ENCODE results near the gene ARSG. TPM values are rescaled to one million over a fixed set of nuclear protein-coding genes. Genes with fewer than 3 reads are reported as not detected.

Gene ARSG
- total RNA-seq, 1 donor, result 7.6 TPM

DNA sequence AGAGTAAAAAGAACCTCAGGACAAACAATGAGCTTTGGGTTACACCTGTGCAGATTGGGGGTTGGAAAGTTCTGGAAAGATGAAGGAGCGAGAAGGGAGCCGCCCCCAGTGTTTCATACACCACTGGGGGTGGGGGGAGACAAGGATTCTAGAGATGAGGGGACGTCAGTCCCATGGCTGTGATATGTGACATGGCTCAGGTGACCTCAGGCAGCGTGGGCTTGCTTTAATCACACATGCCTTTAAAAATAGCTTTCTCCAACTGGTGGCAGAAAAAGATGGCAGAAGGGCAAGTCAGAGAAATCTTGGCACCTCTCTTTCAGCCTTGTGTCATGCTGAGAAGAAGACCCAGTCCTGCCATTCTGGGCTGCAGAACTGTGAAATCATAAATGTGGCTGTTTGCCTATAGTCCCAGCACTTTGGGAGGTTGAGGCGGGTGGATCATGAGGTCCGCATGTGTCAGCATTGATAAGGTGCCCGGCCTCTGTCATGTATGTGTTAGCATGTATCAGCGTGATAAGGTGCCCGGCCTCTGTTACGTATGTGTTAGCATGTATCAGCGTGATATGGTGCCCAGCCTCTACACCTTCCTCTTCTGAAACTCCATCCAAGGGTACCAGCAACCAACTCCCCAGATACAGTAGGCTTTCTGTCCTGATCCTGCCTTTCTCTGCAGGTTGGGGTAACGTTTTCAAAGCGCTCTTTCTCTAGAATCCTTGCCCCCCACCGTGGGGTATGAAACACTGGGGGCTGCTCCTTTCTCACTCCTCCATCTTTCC is 141.0 kb downstream of the ARSG start:
- Histone ChIP-seq H3K79me2 (ENCODE audit: insufficient read depth, low read length) (no peaks in the 10 kb centered on the region), H4K20me1 (ENCODE audit: insufficient read depth, low read length) (no peaks in the 10 kb centered on the region), H3K9me3 (ENCODE audit: low read depth, low read length) (no peaks in the 10 kb centered on the region), H3K27me3 (ENCODE audit: insufficient read depth, low read length) (no peaks in the 10 kb centered on the region), H3K4me2 (ENCODE audit: insufficient read depth, low read length) (no peak overlapping the region), H3K4me3 (ENCODE audit: insufficient read depth, low read length) (no peak overlapping the region), H3K27ac (ENCODE audit: low read depth, low read length) (no peak overlapping the region), H2AFZ (ENCODE audit: low read length) (no peak overlapping the region), H3K4me1 (ENCODE audit: insufficient read depth, low read length) (peaks cover 7% of the 10 kb centered on the region), H3K36me3 (ENCODE audit: insufficient read depth, low read length) (peaks cover 88% of the 10 kb centered on the region)
- DNase-seq (ENCODE audit: insufficient read length, low spot score, missing footprints), result no peak
- TF ChIP-seq, protein P1, sequence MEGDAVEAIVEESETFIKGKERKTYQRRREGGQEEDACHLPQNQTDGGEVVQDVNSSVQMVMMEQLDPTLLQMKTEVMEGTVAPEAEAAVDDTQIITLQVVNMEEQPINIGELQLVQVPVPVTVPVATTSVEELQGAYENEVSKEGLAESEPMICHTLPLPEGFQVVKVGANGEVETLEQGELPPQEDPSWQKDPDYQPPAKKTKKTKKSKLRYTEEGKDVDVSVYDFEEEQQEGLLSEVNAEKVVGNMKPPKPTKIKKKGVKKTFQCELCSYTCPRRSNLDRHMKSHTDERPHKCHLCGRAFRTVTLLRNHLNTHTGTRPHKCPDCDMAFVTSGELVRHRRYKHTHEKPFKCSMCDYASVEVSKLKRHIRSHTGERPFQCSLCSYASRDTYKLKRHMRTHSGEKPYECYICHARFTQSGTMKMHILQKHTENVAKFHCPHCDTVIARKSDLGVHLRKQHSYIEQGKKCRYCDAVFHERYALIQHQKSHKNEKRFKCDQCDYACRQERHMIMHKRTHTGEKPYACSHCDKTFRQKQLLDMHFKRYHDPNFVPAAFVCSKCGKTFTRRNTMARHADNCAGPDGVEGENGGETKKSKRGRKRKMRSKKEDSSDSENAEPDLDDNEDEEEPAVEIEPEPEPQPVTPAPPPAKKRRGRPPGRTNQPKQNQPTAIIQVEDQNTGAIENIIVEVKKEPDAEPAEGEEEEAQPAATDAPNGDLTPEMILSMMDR (IDR thresholded peaks at IDR 0.05; ENCODE audit: extremely low read depth, low read depth, low read length), result no peak

DNA sequence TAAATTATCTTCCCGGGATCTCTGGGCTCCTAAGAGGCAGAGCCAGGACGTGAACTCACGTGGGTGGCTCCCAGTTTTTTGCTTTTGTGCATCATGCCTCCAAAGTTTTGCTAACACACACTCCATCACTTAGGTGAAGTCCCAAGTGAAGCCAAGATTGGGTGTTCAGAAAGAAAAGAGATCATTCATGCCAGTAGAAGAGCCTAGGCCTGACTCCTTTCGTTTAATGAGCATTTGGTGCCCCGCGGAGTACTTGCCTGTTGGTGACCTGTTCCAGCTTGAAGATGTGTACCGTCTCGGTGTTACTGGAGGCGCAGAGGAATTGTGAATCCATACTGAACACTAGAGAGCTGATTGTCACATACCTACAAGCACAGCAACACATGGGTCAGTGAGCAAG is 141.9 kb downstream of the ARSG start:
- no peaks in the 10 kb centered on the region for H3K79me2 ChIP-seq (ENCODE audit: insufficient read depth, low read length)

DNA sequence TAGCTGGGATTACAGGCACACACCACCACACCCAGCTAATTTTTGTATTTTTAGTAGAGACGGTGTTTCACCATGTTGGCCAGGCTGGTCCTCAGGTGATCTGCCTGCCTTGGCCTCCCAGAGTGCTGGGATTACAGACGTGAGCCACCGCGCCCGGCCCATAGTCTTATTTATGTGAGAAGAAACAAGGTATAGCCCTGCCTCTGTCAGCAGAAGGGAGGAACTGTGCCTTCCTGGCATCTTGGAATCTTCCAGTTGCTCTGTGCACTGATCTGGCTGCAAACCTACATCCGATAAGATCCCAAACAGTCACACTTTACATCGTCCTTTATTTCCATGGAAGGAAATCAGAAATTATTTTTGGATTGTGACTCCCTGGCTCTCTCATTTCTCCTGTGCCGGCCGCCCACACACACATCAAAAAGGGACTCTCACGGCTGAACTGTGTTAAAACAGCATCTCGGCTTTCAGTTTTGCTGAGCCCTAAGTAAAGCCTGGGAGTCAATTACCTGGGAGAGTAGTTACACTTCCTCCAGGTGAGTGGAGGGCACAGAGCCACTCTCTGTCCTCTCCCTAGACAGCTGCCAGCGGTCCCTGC is 142.7 kb downstream of the ARSG start:
- Histone ChIP-seq H3K27ac (ENCODE audit: low read depth, low read length) (no peak overlapping the region), H2AFZ (ENCODE audit: low read length) (no peak overlapping the region), H3K79me2 (ENCODE audit: insufficient read depth, low read length) (no peaks in the 10 kb centered on the region), H3K4me2 (ENCODE audit: insufficient read depth, low read length) (no peak overlapping the region), H3K4me3 (ENCODE audit: insufficient read depth, low read length) (no peak overlapping the region), H3K36me3 (ENCODE audit: insufficient read depth, low read length) (peaks cover 80% of the 10 kb centered on the region), H3K9me3 (ENCODE audit: low read depth, low read length) (no peaks in the 10 kb centered on the region), H4K20me1 (ENCODE audit: insufficient read depth, low read length) (no peaks in the 10 kb centered on the region), H3K4me1 (ENCODE audit: insufficient read depth, low read length) (peaks cover 16% of the 10 kb centered on the region), H3K27me3 (ENCODE audit: insufficient read depth, low read length) (no peaks in the 10 kb centered on the region)
- TF ChIP-seq, protein P1 (IDR thresholded peaks at IDR 0.05; ENCODE audit: extremely low read depth, low read depth, low read length), result no peak
- no peak for DNase-seq (ENCODE audit: insufficient read length, low spot score, missing footprints)

More for the DNA sequence above, 141.9 kb downstream of the ARSG start:
- no peaks in the 10 kb centered on the region for H3K9me3 ChIP-seq (ENCODE audit: low read depth, low read length)
- H3K27me3 ChIP-seq (ENCODE audit: insufficient read depth, low read length), result no peaks in the 10 kb centered on the region
- TF ChIP-seq, protein P1 (IDR thresholded peaks at IDR 0.05; ENCODE audit: extremely low read depth, low read depth, low read length), result no peak
- no peak overlapping the region for H2AFZ ChIP-seq (ENCODE audit: low read length)
- H3K27ac ChIP-seq (ENCODE audit: low read depth, low read length), result no peak overlapping the region
- peaks cover 81% of the 10 kb centered on the region for H3K36me3 ChIP-seq (ENCODE audit: insufficient read depth, low read length)
- H4K20me1 ChIP-seq (ENCODE audit: insufficient read depth, low read length), result no peaks in the 10 kb centered on the region
- no peak overlapping the region for H3K4me3 ChIP-seq (ENCODE audit: insufficient read depth, low read length)
- no peak overlapping the region for H3K4me2 ChIP-seq (ENCODE audit: insufficient read depth, low read length)
- peaks cover 14% of the 10 kb centered on the region for H3K4me1 ChIP-seq (ENCODE audit: insufficient read depth, low read length)
- DNase-seq (ENCODE audit: insufficient read length, low spot score, missing footprints), result no peak

DNA sequence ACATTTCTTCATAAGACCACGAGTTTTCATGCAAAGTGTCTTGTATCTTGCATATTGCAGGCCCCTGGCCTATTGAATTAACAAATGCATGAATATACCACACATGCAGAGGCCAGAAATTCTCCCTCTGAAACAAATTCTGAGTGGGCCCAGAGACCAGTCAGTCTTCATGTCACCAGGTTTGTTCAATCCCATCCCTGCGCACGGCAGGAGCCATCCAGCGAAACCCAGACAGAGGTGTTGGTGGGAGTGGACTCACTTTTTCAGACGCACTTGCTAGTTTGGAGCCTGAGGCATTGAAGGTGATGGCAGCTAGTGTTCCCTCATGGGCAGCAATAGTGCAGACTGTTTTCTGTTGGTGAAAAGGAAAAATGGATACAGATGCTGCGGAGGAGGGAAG is 144.1 kb downstream of the ARSG start:
- Histone ChIP-seq H3K9me3 (ENCODE audit: low read depth, low read length) (no peaks in the 10 kb centered on the region), H3K36me3 (ENCODE audit: insufficient read depth, low read length) (peaks cover 78% of the 10 kb centered on the region), H3K27ac (ENCODE audit: low read depth, low read length) (no peak overlapping the region), H3K4me1 (ENCODE audit: insufficient read depth, low read length) (peaks cover 16% of the 10 kb centered on the region), H2AFZ (ENCODE audit: low read length) (no peak overlapping the region), H3K4me2 (ENCODE audit: insufficient read depth, low read length) (no peak overlapping the region), H4K20me1 (ENCODE audit: insufficient read depth, low read length) (no peaks in the 10 kb centered on the region), H3K4me3 (ENCODE audit: insufficient read depth, low read length) (no peak overlapping the region), H3K27me3 (ENCODE audit: insufficient read depth, low read length) (no peaks in the 10 kb centered on the region), H3K79me2 (ENCODE audit: insufficient read depth, low read length) (no peaks in the 10 kb centered on the region)
- TF ChIP-seq, protein P1 (IDR thresholded peaks at IDR 0.05; ENCODE audit: extremely low read depth, low read depth, low read length), result no peak
- no peak for DNase-seq (ENCODE audit: insufficient read length, low spot score, missing footprints)
